Uterus (tissue), 4 donors: ENCODE measurements around the gene ANKRD6. TPM values are rescaled to one million over a fixed set of nuclear protein-coding genes. Genes with fewer than 3 reads are reported as not detected.

ENCODE experiments used
- DNase-seq, 2 donors: peaks; one replicate each; pipeline ENCODE4 v3.0.0-alpha.2; 2019 to 2020
- H3K27ac ChIP-seq, 2 donors: fragments of 200-600 bp; sonication (generic); 1 replicate in 1 of 2; 2 replicates in 1 of 2; pipeline ENCODE4 v1.5.1; 2016 to 2018
- H3K27me3 ChIP-seq, 2 donors: fragments of 200-600 bp; sonication (generic); one replicate each; pipeline ENCODE4 v1.5.1; 2018 to 2019; ENCODE audit warnings: control low read depth in 1 of 2
- H3K36me3 ChIP-seq, 2 donors: fragments of 200-600 bp; sonication (generic); one replicate each; pipeline ENCODE4 v1.5.1; 2019; ENCODE audit warnings: control low read depth in 1 of 2
- H3K4me1 ChIP-seq, 2 donors: fragments of 200-600 bp; sonication (generic); one replicate each; pipeline ENCODE4 v1.5.1; 2018 to 2019; ENCODE audit warnings: control low read depth in 1 of 2
- H3K4me3 ChIP-seq, 2 donors: fragments of 200-600 bp; sonication (generic); 1 replicate in 1 of 2; 2 replicates in 1 of 2; pipeline ENCODE4 v1.5.1; 2018 to 2019; ENCODE audit warnings: mild to moderate bottlenecking in 1 of 2
- H3K9me3 ChIP-seq, 2 donors: fragments of 200-600 bp; sonication (generic); one replicate each; pipeline ENCODE4 v1.5.1; 2019; ENCODE audit warnings: control low read depth in 1 of 2
- POLR2A ChIP-seq, 2 donors: fragments of 450-650 bp; IDR thresholded peaks; one replicate each; pipeline ENCODE4 v1.6.1; 2016; ENCODE audit warnings: antibody characterized with exemption in 2 of 2, mild to moderate bottlenecking in 1 of 2, moderate library complexity in 1 of 2
- intact Hi-C: fragments of 100-400 bp; cut with DNase I; formaldehyde crosslinking; loops from one replicate; pipeline ENCODE4 v1.15.1; 2023; ENCODE audit warnings: low total_unique reads
- total RNA-seq, 4 donors: library from RNA; depleted of rRNA in 3 of 4; stranded (reverse); fragments of >200 nt in 3 of 4; gene quantifications; one replicate each; pipeline versions ENCODE4 v1.1.0 to v1.2.4, GENCODE V29; 2014 to 2023
- TF ChIP-seq, protein P1 (sequence below), 4 experiments: fragments of 200-600 bp in 2 of 4; fragments of 450-650 bp in 2 of 4; sonication (generic) in 2 of 4; IDR thresholded peaks; one replicate each; pipeline ENCODE4 v1.5.1; 2016 to 2019; ENCODE audit warnings: antibody characterized with exemption in 4 of 4, mild to moderate bottlenecking in 2 of 4, moderate library complexity in 1 of 4
- donor health status: DM: yes; HTN: yes; CAD: no.

The ANKRD6 gene
- total RNA-seq, 4 donors from 2014 or later, result 6.7 to 32.6 (median 24.5) TPM

DNA sequence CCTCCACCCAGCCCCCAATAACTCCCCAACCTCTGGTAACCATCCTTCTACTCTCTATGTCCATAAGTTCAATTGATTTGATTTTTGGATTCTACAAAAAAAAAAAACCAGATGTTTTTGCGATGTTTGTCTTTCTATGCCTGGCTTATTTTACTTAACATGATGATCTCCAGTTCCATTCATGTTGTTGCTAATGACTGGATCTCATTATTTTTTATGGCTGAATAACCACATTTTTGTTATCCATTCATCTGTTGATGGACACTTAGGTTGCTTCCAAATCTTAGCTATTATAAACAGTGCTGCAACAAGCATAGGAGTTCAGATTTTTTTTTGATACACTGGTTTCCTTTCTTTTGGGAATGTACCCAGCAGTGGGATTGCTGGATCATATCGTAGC, 106.8 kb downstream of the ANKRD6 start:
- Histone ChIP-seq H3K4me3 (no peak overlapping the region), H3K27me3 (no peaks in the 10 kb centered on the region), H3K27ac (no peak overlapping the region), H3K36me3 (no peaks in the 10 kb centered on the region), H3K4me1 (no peaks in the 10 kb centered on the region), H3K9me3 (no peaks in the 10 kb centered on the region)
- DNase-seq, result no peak
- no peak for TF ChIP-seq POLR2A (IDR thresholded peaks at IDR 0.05)
- TF ChIP-seq, protein P1, sequence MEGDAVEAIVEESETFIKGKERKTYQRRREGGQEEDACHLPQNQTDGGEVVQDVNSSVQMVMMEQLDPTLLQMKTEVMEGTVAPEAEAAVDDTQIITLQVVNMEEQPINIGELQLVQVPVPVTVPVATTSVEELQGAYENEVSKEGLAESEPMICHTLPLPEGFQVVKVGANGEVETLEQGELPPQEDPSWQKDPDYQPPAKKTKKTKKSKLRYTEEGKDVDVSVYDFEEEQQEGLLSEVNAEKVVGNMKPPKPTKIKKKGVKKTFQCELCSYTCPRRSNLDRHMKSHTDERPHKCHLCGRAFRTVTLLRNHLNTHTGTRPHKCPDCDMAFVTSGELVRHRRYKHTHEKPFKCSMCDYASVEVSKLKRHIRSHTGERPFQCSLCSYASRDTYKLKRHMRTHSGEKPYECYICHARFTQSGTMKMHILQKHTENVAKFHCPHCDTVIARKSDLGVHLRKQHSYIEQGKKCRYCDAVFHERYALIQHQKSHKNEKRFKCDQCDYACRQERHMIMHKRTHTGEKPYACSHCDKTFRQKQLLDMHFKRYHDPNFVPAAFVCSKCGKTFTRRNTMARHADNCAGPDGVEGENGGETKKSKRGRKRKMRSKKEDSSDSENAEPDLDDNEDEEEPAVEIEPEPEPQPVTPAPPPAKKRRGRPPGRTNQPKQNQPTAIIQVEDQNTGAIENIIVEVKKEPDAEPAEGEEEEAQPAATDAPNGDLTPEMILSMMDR (IDR thresholded peaks at IDR 0.05), result no peak
- intact Hi-C loops, result no loop called here

DNA sequence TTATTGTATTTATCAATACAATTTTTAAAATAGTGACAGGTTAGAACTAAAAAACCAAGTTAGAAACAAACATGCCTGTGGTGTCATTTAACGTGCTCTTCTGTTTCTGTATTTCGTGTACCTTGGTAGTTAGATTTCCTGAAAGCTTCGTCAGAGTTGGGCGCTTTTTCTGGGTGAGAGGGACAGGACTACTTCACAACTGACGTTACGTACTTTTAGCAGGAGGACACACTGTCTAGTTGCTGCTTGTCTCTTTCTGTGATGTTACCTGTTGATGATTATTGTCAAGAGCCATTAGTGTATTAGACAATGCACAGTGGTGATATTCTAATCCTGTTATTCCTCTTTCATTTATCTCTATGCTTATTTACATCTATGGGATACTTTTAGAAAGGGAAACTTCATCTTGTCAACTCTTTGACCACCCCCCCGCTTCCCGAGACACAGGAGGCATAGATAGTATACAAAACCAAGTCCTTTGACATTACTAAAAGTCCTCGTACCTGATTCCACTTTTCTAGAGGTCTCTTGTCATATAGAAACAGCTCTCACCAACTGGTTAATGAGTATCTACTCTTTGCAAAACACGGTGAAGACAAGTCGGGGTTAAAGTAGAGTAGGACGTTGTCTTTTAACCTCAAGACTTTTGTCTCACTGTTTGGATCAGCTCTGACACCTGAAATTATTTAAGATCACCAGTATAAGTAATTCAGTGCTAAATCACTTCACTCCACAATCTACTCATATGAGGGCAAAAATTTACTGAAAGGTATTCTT, 109.3 kb downstream of the ANKRD6 start:
- no peaks in the 10 kb centered on the region for H3K4me1 ChIP-seq
- no peak overlapping the region for H3K4me3 ChIP-seq
- no peaks in the 10 kb centered on the region for H3K9me3 ChIP-seq
- TF ChIP-seq, protein P1 (IDR thresholded peaks at IDR 0.05), result no peak
- no peak for TF ChIP-seq POLR2A (IDR thresholded peaks at IDR 0.05)
- no peak overlapping the region for H3K27ac ChIP-seq
- DNase-seq, result no peak
- H3K36me3 ChIP-seq, result no peaks in the 10 kb centered on the region
- H3K27me3 ChIP-seq, result no peaks in the 10 kb centered on the region
- intact Hi-C loops, result no loop called here

GRCh38 chr6:89542866-89543265, 109.9 kb downstream of the ANKRD6 start:
- Histone ChIP-seq H3K27ac (no peak overlapping the region), H3K4me1 (no peaks in the 10 kb centered on the region), H3K27me3 (no peaks in the 10 kb centered on the region), H3K36me3 (no peaks in the 10 kb centered on the region), H3K4me3 (no peak overlapping the region), H3K9me3 (no peaks in the 10 kb centered on the region)
- DNase-seq, result no peak
- intact Hi-C loops, result no loop called here
- TF ChIP-seq POLR2A (IDR thresholded peaks at IDR 0.05), result no peak
- TF ChIP-seq, protein P1 (IDR thresholded peaks at IDR 0.05), result no peak

DNA sequence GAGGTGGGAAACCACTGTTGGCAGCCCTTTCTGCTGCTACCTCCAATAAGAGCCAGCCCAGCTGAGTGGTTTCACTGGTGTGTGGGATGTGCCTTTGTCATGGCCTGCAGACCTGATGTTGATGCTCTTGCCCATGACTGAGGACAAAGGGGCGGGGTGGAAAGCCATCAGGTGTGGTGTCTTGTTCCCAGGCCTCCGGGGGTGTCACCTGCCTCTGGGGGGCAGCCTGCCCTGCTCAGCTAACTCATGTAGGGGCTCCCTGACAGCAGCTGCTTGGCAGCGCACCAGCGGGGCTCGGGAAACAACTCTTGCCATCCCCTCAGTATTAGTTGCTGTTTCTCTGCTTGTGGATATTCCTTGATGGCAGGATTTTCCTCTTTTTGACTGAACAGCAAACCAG, 114.3 kb downstream of the ANKRD6 start:
- H3K36me3 ChIP-seq, result no peaks in the 10 kb centered on the region

GRCh38 chr6:89553431-89553830, 120.5 kb downstream of the ANKRD6 start:
- Histone ChIP-seq H3K9me3 (no peaks in the 10 kb centered on the region), H3K4me3 (no peak overlapping the region), H3K27me3 (no peaks in the 10 kb centered on the region), H3K27ac (no peak overlapping the region), H3K36me3 (no peaks in the 10 kb centered on the region), H3K4me1 (no peaks in the 10 kb centered on the region)
- DNase-seq, result no peak
- intact Hi-C loops, result no loop called here
- TF ChIP-seq, protein P1 (IDR thresholded peaks at IDR 0.05), result no peak
- no peak for TF ChIP-seq POLR2A (IDR thresholded peaks at IDR 0.05)

More for the DNA sequence above, 114.3 kb downstream of the ANKRD6 start:
- H3K27me3 ChIP-seq, result no peaks in the 10 kb centered on the region
- H3K4me3 ChIP-seq, result no peak overlapping the region
- DNase-seq, result no peak
- no peaks in the 10 kb centered on the region for H3K9me3 ChIP-seq
- intact Hi-C loops, result no loop called here
- no peaks in the 10 kb centered on the region for H3K4me1 ChIP-seq
- no peak for TF ChIP-seq POLR2A (IDR thresholded peaks at IDR 0.05)
- TF ChIP-seq, protein P1 (IDR thresholded peaks at IDR 0.05), result no peak
- H3K27ac ChIP-seq, result no peak overlapping the region
